HEK293 (cell line): ENCODE measurements around the gene NOS1AP.
A peak's percentile ranks its signal among the peaks of the same experiment; 100 is the strongest.

Source experiments
- EGR2 ChIP-seq: fragments of 450-650 bp; formaldehyde crosslinking; IDR thresholded peaks from 2 replicates; pipeline ENCODE4 v1.5.1; 2016; ENCODE audit warnings: low read depth, missing biosample characterization, missing genetic modification characterization
- FEZF1 ChIP-seq: fragments of 450-650 bp; formaldehyde crosslinking; IDR thresholded peaks from 2 replicates; pipeline ENCODE4 v1.5.1; 2016; ENCODE audit warnings: missing biosample characterization, missing genetic modification characterization
- HOXC10 ChIP-seq: sonication (generic); formaldehyde crosslinking; IDR thresholded peaks from 2 replicates; pipeline ENCODE4 v1.8.1; 2023; ENCODE audit warnings: mild to moderate bottlenecking, missing genetic modification reagents
- INSM2 ChIP-seq: fragments of 450-650 bp; formaldehyde crosslinking; IDR thresholded peaks from 2 replicates; pipeline ENCODE4 v1.5.1; 2016; ENCODE audit warnings: missing biosample characterization, missing genetic modification characterization
- OSR2 ChIP-seq: fragments of 450-650 bp; formaldehyde crosslinking; IDR thresholded peaks from 2 replicates; pipeline ENCODE4 v1.5.1; 2016; ENCODE audit warnings: missing biosample characterization, missing genetic modification characterization
- REPIN1 ChIP-seq: fragments of 450-650 bp; formaldehyde crosslinking; IDR thresholded peaks from 2 replicates; pipeline ENCODE4 v1.5.1; 2017; ENCODE audit warnings: missing biosample characterization, missing genetic modification characterization, low read depth
- ZBTB11 ChIP-seq: fragments of 450-650 bp; formaldehyde crosslinking; conservative IDR thresholded peaks from 2 replicates; pipeline ENCODE4 v1.5.1; 2016; ENCODE audit warnings: low read depth, missing biosample characterization, missing genetic modification characterization
- ZBTB6 ChIP-seq: fragments of 450-650 bp; formaldehyde crosslinking; IDR thresholded peaks from 2 replicates; pipeline ENCODE4 v1.5.1; 2017; ENCODE audit warnings: missing biosample characterization, missing genetic modification characterization
- ZFP3 ChIP-seq: fragments of 450-650 bp; formaldehyde crosslinking; IDR thresholded peaks from 2 replicates; pipeline ENCODE4 v1.5.1; 2016; ENCODE audit warnings: low read depth, missing biosample characterization, missing genetic modification characterization
- ZFP69B ChIP-seq: fragments of 450-650 bp; formaldehyde crosslinking; IDR thresholded peaks from 2 replicates; pipeline ENCODE4 v1.5.1; 2016; ENCODE audit warnings: missing biosample characterization, missing genetic modification characterization
- ZNF16 ChIP-seq: fragments of 450-650 bp; formaldehyde crosslinking; IDR thresholded peaks from 2 replicates; pipeline ENCODE4 v1.5.1; 2016; ENCODE audit warnings: low read depth, missing biosample characterization, missing genetic modification characterization
- ZNF18 ChIP-seq: fragments of 450-650 bp; formaldehyde crosslinking; IDR thresholded peaks from 2 replicates; pipeline ENCODE4 v1.5.1; 2016; ENCODE audit warnings: missing biosample characterization, missing genetic modification characterization
- ZNF19 ChIP-seq: fragments of 450-650 bp; formaldehyde crosslinking; IDR thresholded peaks from 2 replicates; pipeline ENCODE4; 2016; ENCODE audit warnings: missing biosample characterization, missing genetic modification characterization, low read depth
- ZNF221 ChIP-seq: fragments of 450-650 bp; formaldehyde crosslinking; IDR thresholded peaks from 2 replicates; pipeline ENCODE4 v1.5.1; 2017; ENCODE audit warnings: missing biosample characterization, missing genetic modification characterization, borderline replicate concordance
- ZNF423 ChIP-seq: fragments of 450-650 bp; formaldehyde crosslinking; IDR thresholded peaks from 2 replicates; pipeline ENCODE4 v1.5.1; 2016; ENCODE audit warnings: missing biosample characterization, missing genetic modification characterization
- ZNF449 ChIP-seq: fragments of 450-650 bp; formaldehyde crosslinking; IDR thresholded peaks from 2 replicates; pipeline ENCODE4 v1.5.1; 2017; ENCODE audit warnings: missing biosample characterization, mild to moderate bottlenecking, missing genetic modification characterization, moderate library complexity
- ZNF521 ChIP-seq: fragments of 450-650 bp; formaldehyde crosslinking; IDR thresholded peaks from 2 replicates; pipeline ENCODE4 v1.5.1; 2017; ENCODE audit warnings: missing biosample characterization, mild to moderate bottlenecking, missing genetic modification characterization
- ZNF530 ChIP-seq: fragments of 450-650 bp; formaldehyde crosslinking; IDR thresholded peaks from 2 replicates; pipeline ENCODE4 v1.5.1; 2016; ENCODE audit warnings: low read depth, missing biosample characterization, missing genetic modification characterization
- ZNF548 ChIP-seq: fragments of 450-650 bp; formaldehyde crosslinking; IDR thresholded peaks from 2 replicates; pipeline ENCODE4 v1.5.1; 2016; ENCODE audit warnings: missing biosample characterization, missing genetic modification characterization
- ZNF555 ChIP-seq: fragments of 450-650 bp; formaldehyde crosslinking; conservative IDR thresholded peaks from 2 replicates; pipeline ENCODE4 v1.5.1; 2017; ENCODE audit warnings: missing biosample characterization, mild to moderate bottlenecking, missing genetic modification characterization, inconsistent platforms
- ZNF558 ChIP-seq: fragments of 450-650 bp; formaldehyde crosslinking; IDR thresholded peaks from 2 replicates; pipeline ENCODE4 v1.5.1; 2016; ENCODE audit warnings: missing biosample characterization, missing genetic modification characterization
- ZNF585B ChIP-seq: fragments of 450-650 bp; formaldehyde crosslinking; IDR thresholded peaks from 2 replicates; pipeline ENCODE4 v1.5.1; 2016; ENCODE audit warnings: missing biosample characterization, missing genetic modification characterization
- ZNF600 ChIP-seq: fragments of 450-650 bp; formaldehyde crosslinking; IDR thresholded peaks from 2 replicates; pipeline ENCODE4 v1.5.1; 2016; ENCODE audit warnings: missing biosample characterization, missing genetic modification characterization
- ZNF621 ChIP-seq: fragments of 450-650 bp; formaldehyde crosslinking; IDR thresholded peaks from 2 replicates; pipeline ENCODE4 v1.5.1; 2017; ENCODE audit warnings: missing biosample characterization, missing genetic modification characterization
- ZNF670 ChIP-seq: fragments of 450-650 bp; formaldehyde crosslinking; IDR thresholded peaks from 2 replicates; pipeline ENCODE4 v1.5.1; 2016; ENCODE audit warnings: missing biosample characterization, missing genetic modification characterization, low read depth
- ZNF677 ChIP-seq: fragments of 450-650 bp; IDR thresholded peaks from 2 replicates; pipeline ENCODE4 v1.5.0; 2018; ENCODE audit warnings: missing biosample characterization, mild to moderate bottlenecking, missing genetic modification characterization, moderate library complexity
- ZNF701 ChIP-seq: fragments of 450-650 bp; formaldehyde crosslinking; IDR thresholded peaks from 2 replicates; pipeline ENCODE4 v1.5.1; 2016; ENCODE audit warnings: missing biosample characterization, missing genetic modification characterization
- ZNF76 ChIP-seq: fragments of 450-650 bp; formaldehyde crosslinking; IDR thresholded peaks from 2 replicates; pipeline ENCODE4; 2016; ENCODE audit warnings: low read depth, missing biosample characterization, missing genetic modification characterization, borderline replicate concordance
- ZSCAN4 ChIP-seq: fragments of 450-650 bp; formaldehyde crosslinking; IDR thresholded peaks from 2 replicates; pipeline ENCODE4 v1.5.1; 2017; ENCODE audit warnings: missing biosample characterization, missing genetic modification characterization

The NOS1AP gene

GRCh38 chr1:162349635-162350330, 280.3 kb downstream of the NOS1AP start (continued):
- TF ChIP-seq ZNF449 (tag by site-specific recombination) (no peak), REPIN1 (tag by site-specific recombination) (no peak), HOXC10 (CRISPR knock-in tag) (no peak), ZNF600 (tag by site-specific recombination) (no peak), ZNF19 (tag by site-specific recombination) (no peak), INSM2 (tag by site-specific recombination) (no peak), ZNF423 (tag by site-specific recombination) (no peak), ZFP3 (tag by site-specific recombination) (no peak), ZNF558 (tag by site-specific recombination) (no peak), ZNF521 (tag by site-specific recombination) (no peak), ZNF18 (no peak), ZSCAN4 (no peak), ZNF585B (no peak), ZNF621 (no peak), ZBTB11 (tag by site-specific recombination) (no peak), ZNF548 (tag by site-specific recombination) (no peak), ZBTB6 (tag by site-specific recombination) (0 out of 2 replicates have a peak, but pooled peaks have one; percentile 19), ZNF76 (no peak), ZNF555 (tag by site-specific recombination) (no peak), ZNF16 (no peak), ZNF701 (tag by site-specific recombination) (no peak), FEZF1 (tag by site-specific recombination) (peak; percentile 73), ZNF677 (tag by site-specific recombination) (no peak), ZNF221 (no peak), ZNF670 (no peak), EGR2 (tag by site-specific recombination) (no peak), ZNF530 (tag by site-specific recombination) (no peak), ZFP69B (tag by site-specific recombination) (no peak), OSR2 (tag by site-specific recombination) (peak; percentile 24; the same call in 1 of the 2 replicates)
